HepG2 (cell line): Measurements from ENCODE around the gene MYO18B. TPM values are rescaled to one million over a fixed set of nuclear protein-coding genes. Genes with fewer than 3 reads are reported as not detected.

Source experiments
- ATAC-seq: fragments of 200-7000 bp; cut with Tn5 transposase; 3 replicates; pipeline ENCODE4 v1.9.1; 2020; ENCODE audit warnings: mild to moderate bottlenecking, moderate library complexity
- BruUV-seq: library from RNA; stranded (reverse); fragments of 400-500 nt; replicated peaks from 2 replicates; lab custom pipeline; 2021; lab: Mats Ljungman, UMichigan
- CTCF ChIA-PET: fragments of 300-600 bp; formaldehyde crosslinking; extraction: SDS; loops from one replicate; lab custom pipeline; 2021; ENCODE audit warnings: low total read pairs, inconsistent platforms, low intra/inter-chr PET ratio; lab: Yijun Ruan, JAX
- POLR2A ChIA-PET: fragments of 350-600 bp; sonication (Branson Sonifier 250); formaldehyde crosslinking; loops from one replicate; lab custom pipeline; 2020; ENCODE audit warnings: antibody characterized with exemption, inconsistent platforms; lab: Yijun Ruan, JAX
- DNase-seq: peaks from one replicate; pipeline ENCODE4 v3.0.0-alpha.2; 2015; ENCODE audit warnings: low spot score
- FAIRE-seq: peaks from 3 replicates; lab custom pipeline; 2011; peaks lifted over from hg19 to GRCh38; lab: Jason Lieb, UNC
- H2AFZ ChIP-seq: one replicate; pipeline ENCODE4 v1.6.1; 2011; ENCODE audit warnings: low read length, inconsistent platforms
- H3K27ac ChIP-seq: fragments of 300-600 bp; 3 replicates; pipeline ENCODE4 v1.8.0; 2011; ENCODE audit warnings: mixed run types, mild to moderate bottlenecking, mixed read lengths, low read length, inconsistent platforms; ENCODE audit not compliant: insufficient read depth; ENCODE audit errors: extremely low read length
- H3K27me3 ChIP-seq, 2 experiments: fragments of 200-600 bp in 1 of 2; 2 replicates in 1 of 2; 3 replicates in 1 of 2; pipeline versions ENCODE4 v1.6.0 to v1.8.0; 2011; ENCODE audit warnings: low read length in 2 of 2, mild to moderate bottlenecking in 2 of 2, moderate library complexity in 2 of 2, inconsistent platforms in 1 of 2; ENCODE audit not compliant: insufficient read depth in 2 of 2, control insufficient read depth in 1 of 2
- H3K36me3 ChIP-seq, 2 experiments: fragments of 200-600 bp in 1 of 2; replicated peaks in 1 of 2; 2 replicates in 1 of 2; 3 replicates in 1 of 2; pipeline versions ENCODE4 v1.5.1 to v1.8.0; 2011; ENCODE audit warnings: low read length in 2 of 2, inconsistent platforms in 1 of 2; ENCODE audit not compliant: insufficient read depth in 2 of 2, control insufficient read depth in 1 of 2
- H3K4me1 ChIP-seq: 2 replicates; pipeline ENCODE4 v1.5.1; 2012; ENCODE audit warnings: low read length, inconsistent platforms; ENCODE audit not compliant: insufficient read depth
- H3K4me2 ChIP-seq: 2 replicates; pipeline ENCODE4 v1.6.0; 2011; ENCODE audit warnings: low read depth, low read length, inconsistent platforms
- H3K4me3 ChIP-seq, 3 experiments: fragments of 200-600 bp in 1 of 3; sonication (generic), shearing (Covaris generic) in 1 of 3; replicated peaks in 1 of 3; 2 replicates each; pipeline ENCODE4 v1.5.1; 2011 to 2016; ENCODE audit warnings: low read length in 3 of 3, inconsistent platforms in 2 of 3, low read depth in 2 of 3, mild to moderate bottlenecking in 2 of 3, control low read depth in 1 of 3, mixed read lengths in 1 of 3; ENCODE audit not compliant: insufficient read depth in 1 of 3
- H3K79me2 ChIP-seq: one replicate; pipeline ENCODE4 v1.6.1; 2011; ENCODE audit warnings: low read length, inconsistent platforms; ENCODE audit not compliant: insufficient read depth
- H3K9ac ChIP-seq: 2 replicates; pipeline ENCODE4 v1.6.0; 2011; ENCODE audit warnings: mild to moderate bottlenecking, low read depth, low read length, inconsistent platforms; ENCODE audit not compliant: insufficient read depth
- H3K9me3 ChIP-seq: 2 replicates; pipeline ENCODE4 v1.5.1; 2012; ENCODE audit warnings: mild to moderate bottlenecking, low read length
- H4K20me1 ChIP-seq: 2 replicates; pipeline ENCODE4 v1.6.0; 2011; ENCODE audit warnings: inconsistent platforms, mild to moderate bottlenecking, low read length, moderate library complexity; ENCODE audit not compliant: insufficient read depth
- MAFF ChIP-seq: IDR thresholded peaks from 2 replicates; pipeline ENCODE4 v1.6.1; 2011; ENCODE audit warnings: low read depth, low read length, improper control_type of control experiment
- MAFK ChIP-seq, 2 experiments: IDR thresholded peaks in 1 of 2; conservative IDR thresholded peaks in 1 of 2; 2 replicates each; pipeline ENCODE4 v1.6.1; 2011; ENCODE audit warnings: improper control_type of control experiment in 2 of 2, low read length in 2 of 2
- SMYD3 ChIP-seq: sonication (generic); formaldehyde crosslinking; IDR thresholded peaks from 2 replicates; pipeline ENCODE4 v1.8.1; 2023; ENCODE audit warnings: mild to moderate bottlenecking, missing genetic modification reagents
- ZFP36 ChIP-seq: fragments of 150-350 bp; IDR thresholded peaks from 2 replicates; pipeline ENCODE4 v1.6.1; 2018; ENCODE audit warnings: borderline replicate concordance, low read length, low read depth; ENCODE audit not compliant: partially characterized antibody
- ZNF124 ChIP-seq: sonication (generic); formaldehyde crosslinking; IDR thresholded peaks from 2 replicates; pipeline ENCODE4 v1.4.0; 2020; ENCODE audit warnings: missing genetic modification reagents
- ZNF383 ChIP-seq: sonication (generic); formaldehyde crosslinking; IDR thresholded peaks from 2 replicates; pipeline ENCODE4 v1.4.0; 2020; ENCODE audit warnings: missing genetic modification reagents, mild to moderate bottlenecking, borderline replicate concordance
- WGBS: methylation state at CpG from one replicate; pipeline ENCODE4 v1.1.6; 2017; ENCODE audit warnings: low lambda C conversion rate; 5-methylcytosine and 5-hydroxymethylcytosine counted together
- in situ Hi-C: cut with HindIII; loops from 2 replicates; pipeline ENCODE4 v1.10.0; 2017; ENCODE audit warnings: low pct_unique_long_range_greater_than_20kb; ENCODE audit not compliant: extremely low pct_ligation_motif_present
- intact Hi-C: fragments of 100-400 bp; cut with micrococcal nuclease; formaldehyde crosslinking; loops from one replicate; pipeline ENCODE4 v1.10.0; 2022; ENCODE audit not compliant: unreplicated experiment
- polyA plus RNA-seq, 8 experiments: library from polyadenylated mRNA; depleted of rRNA in 3 of 8; stranded (reverse) in 7 of 8; unstranded in 1 of 8; fragments of >200 nt; fragmentation: Illumina TruSeq in 4 of 8; extraction: Trizol in 4 of 8; gene quantifications; 2 replicates each; pipeline versions ENCODE4 v1.2.1 to v1.2.3, GENCODE V29; 2011 to 2016; ENCODE audit warnings: low read depth in 4 of 8, missing spikeins in 1 of 8, mixed read lengths in 1 of 8; ENCODE audit not compliant: insufficient read depth in 1 of 8
- total RNA-seq, 5 experiments: library from RNA; depleted of rRNA; stranded (reverse); fragments of >200 nt; fragmentation: Illumina TruSeq; extraction: Trizol; gene quantifications; 2 replicates each; pipeline ENCODE4 v1.2.3, GENCODE V29; 2016; ENCODE audit warnings: low read depth in 1 of 5
- TF ChIP-seq, protein P1 (sequence below): sonication (generic); formaldehyde crosslinking; IDR thresholded peaks from 2 replicates; pipeline ENCODE4 v1.5.0; 2020; ENCODE audit warnings: mild to moderate bottlenecking, missing genetic modification reagents

Gene MYO18B
- total and polyA plus RNA-seq, 2 of the 13 experiments (the other 11 are each of a cell fraction or from before 2014, with no cell fraction given) = 0.01 TPM; not detected in 1

- Histone ChIP-seq H3K27me3 (peaks cover 0 to 4% of the 10 kb centered on the region in 2 experiments; a peak in 1 of 5 replicates), H3K9me3 (no peaks in the 10 kb centered on the region), H3K79me2 (no peaks in the 10 kb centered on the region), H2AFZ (no peak overlapping the region), H3K4me2 (no peak overlapping the region), H3K4me1 (no peaks in the 10 kb centered on the region), H4K20me1 (no peaks in the 10 kb centered on the region), H3K36me3 (no peaks in the 10 kb centered on the region), H3K9ac (no peak overlapping the region), H3K27ac (no peak overlapping the region), H3K4me3 (no peak overlapping the region)
- TF ChIP-seq MAFF (peak; percentile 68), MAFK (conservative IDR thresholded peaks at IDR 0.05 in 1 of 2, IDR thresholded peaks at IDR 0.05 in 1 of 2; ENCODE audit: low read length in 2 of 2) (peak; percentile 60 to 82; a peak in 3 of 4 replicates), SMYD3 (no peak), ZNF383 (no peak), ZNF124 (CRISPR knock-in tag) (no peak), ZFP36 (no peak)
- TF ChIP-seq, protein P1, sequence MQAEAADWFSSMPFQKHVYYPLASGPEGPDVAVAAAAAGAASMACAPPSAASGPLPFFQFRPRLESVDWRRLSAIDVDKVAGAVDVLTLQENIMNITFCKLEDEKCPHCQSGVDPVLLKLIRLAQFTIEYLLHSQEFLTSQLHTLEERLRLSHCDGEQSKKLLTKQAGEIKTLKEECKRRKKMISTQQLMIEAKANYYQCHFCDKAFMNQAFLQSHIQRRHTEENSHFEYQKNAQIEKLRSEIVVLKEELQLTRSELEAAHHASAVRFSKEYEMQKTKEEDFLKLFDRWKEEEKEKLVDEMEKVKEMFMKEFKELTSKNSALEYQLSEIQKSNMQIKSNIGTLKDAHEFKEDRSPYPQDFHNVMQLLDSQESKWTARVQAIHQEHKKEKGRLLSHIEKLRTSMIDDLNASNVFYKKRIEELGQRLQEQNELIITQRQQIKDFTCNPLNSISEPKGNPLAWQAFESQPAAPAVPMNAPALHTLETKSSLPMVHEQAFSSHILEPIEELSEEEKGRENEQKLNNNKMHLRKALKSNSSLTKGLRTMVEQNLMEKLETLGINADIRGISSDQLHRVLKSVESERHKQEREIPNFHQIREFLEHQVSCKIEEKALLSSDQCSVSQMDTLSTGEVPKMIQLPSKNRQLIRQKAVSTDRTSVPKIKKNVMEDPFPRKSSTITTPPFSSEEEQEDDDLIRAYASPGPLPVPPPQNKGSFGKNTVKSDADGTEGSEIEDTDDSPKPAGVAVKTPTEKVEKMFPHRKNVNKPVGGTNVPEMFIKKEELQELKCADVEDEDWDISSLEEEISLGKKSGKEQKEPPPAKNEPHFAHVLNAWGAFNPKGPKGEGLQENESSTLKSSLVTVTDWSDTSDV = no peak
- BruUV-seq = no TSS peak
- no peak for DNase-seq
- ChIA-PET CTCF (no interaction called here), POLR2A (no interaction called here)
- in situ Hi-C loops (no loop called here), intact Hi-C loops (no loop called here)
- ATAC-seq = no peak
- FAIRE-seq = no peak
- 0% methylated on average over 2 of the region's 2 CpGs for WGBS
Observed at GRCh38 chr22:26064048-26064447, 322.1 kb downstream of the MYO18B start.
